Epithelial cell of esophagus (primary cell): ENCODE measurements around the gene NRN1L.
"Not testable (repeated sequence)": the region's sequence is repeated elsewhere in the genome, so short reads cannot be mapped to it uniquely, and the experiment has no call there.

Source experiments
- DNase-seq: peaks from one replicate; pipeline ENCODE4 v3.0.0; 2010; ENCODE audit warnings: low read depth
- H3K4me3 ChIP-seq: 2 replicates; pipeline ENCODE4 v1.5.1; 2011; ENCODE audit warnings: mild to moderate bottlenecking, low read length, control low read depth
- CTCF ChIP-seq: IDR thresholded peaks from 2 replicates; pipeline ENCODE4 v1.5.1; 2011; ENCODE audit warnings: low read depth, mild to moderate bottlenecking, low read length, control low read depth, inconsistent platforms; ENCODE audit not compliant: insufficient read depth; ENCODE audit errors: missing control alignments

NRN1L gene

GRCh38 chr16:67884684-67885083, at the start of gene NRN1L:
TSS of gene NRN1L (plus strand) at chr16:67884885. CDS start at chr16:67884904, 19 bp downstream.
- peak; percentile 89 for DNase-seq
- H3K4me3 ChIP-seq = no peak within 1 kb of the TSS
- no peak for TF ChIP-seq CTCF

GRCh38 chr16:67837190-67837589, 47.5 kb upstream of the NRN1L start:
- not testable (repeated sequence) for H3K4me3 ChIP-seq

GRCh38 chr16:67837811-67838210, 46.9 kb upstream of the NRN1L start:
- no peak for DNase-seq
- no peak overlapping the region for H3K4me3 ChIP-seq
- TF ChIP-seq CTCF = no peak

More at GRCh38 chr16:67837190-67837589, 47.5 kb upstream of the NRN1L start:
- DNase-seq = peak; percentile 41

GRCh38 chr16:67841198-67841815, 43.4 kb upstream of the NRN1L start:
- H3K4me3 ChIP-seq = peak overlapping the region; percentile 92
- no peak for DNase-seq
- TF ChIP-seq CTCF = no peak

- peak; percentile 96 for DNase-seq
- peak within 1 kb of the TSS; percentile 92 for H3K4me3 ChIP-seq
- TF ChIP-seq CTCF = peak; percentile 83
Observed at GRCh38 chr16:67841816-67842508, 42.7 kb upstream of the NRN1L start, which contains the start of gene THAP11. TSS of gene THAP11 (plus strand) at chr16:67842320. CDS start at chr16:67842555, 235 bp downstream.

GRCh38 chr16:67842509-67843342, 42.0 kb upstream of the NRN1L start:
- peak; percentile 31 for TF ChIP-seq CTCF
- peak overlapping the region; percentile 92 for H3K4me3 ChIP-seq
- peak; percentile 46 for DNase-seq

- peak overlapping the region; percentile 92 for H3K4me3 ChIP-seq
- no peak for DNase-seq
- TF ChIP-seq CTCF = no peak
Observed at GRCh38 chr16:67843343-67843765, 41.3 kb upstream of the NRN1L start.
